HEK293T (cell line): ENCODE measurements around the gene CREB3L1.

Experiments used
- CTCF ChIA-PET: fragments of 350-600 bp; formaldehyde crosslinking; extraction: SDS; loops from one replicate; lab custom pipeline; 2021; ENCODE audit warnings: antibody characterized with exemption, inconsistent platforms; lab: Yijun Ruan, JAX
- POLR2A ChIA-PET: fragments of 350-600 bp; formaldehyde crosslinking; extraction: SDS; loops from one replicate; lab custom pipeline; 2020; ENCODE audit warnings: antibody characterized with exemption, inconsistent platforms; lab: Yijun Ruan, JAX
- DNase-seq: peaks from one replicate; pipeline ENCODE4 v3.0.0; 2012; ENCODE audit warnings: mixed read lengths; ENCODE audit errors: extremely low spot score
- ARNT ChIP-seq: fragments of 450-650 bp; IDR thresholded peaks from 2 replicates; pipeline ENCODE4 v1.6.1; 2017; ENCODE audit warnings: mild to moderate bottlenecking
- BHLHE40 ChIP-seq: fragments of 450-650 bp; IDR thresholded peaks from 2 replicates; pipeline ENCODE4 v1.6.1; 2016; ENCODE audit warnings: mild to moderate bottlenecking, moderate library complexity, borderline replicate concordance
- CTBP1 ChIP-seq: fragments of 450-650 bp; IDR thresholded peaks from 2 replicates; pipeline ENCODE4 v1.6.1; 2016; ENCODE audit warnings: borderline replicate concordance
- ELF4 ChIP-seq: fragments of 450-650 bp; IDR thresholded peaks from 2 replicates; pipeline ENCODE4 v1.6.1; 2017; ENCODE audit warnings: antibody characterized with exemption
- FOXA1 ChIP-seq: fragments of 450-650 bp; IDR thresholded peaks from 2 replicates; pipeline ENCODE4 v1.6.1; 2016; ENCODE audit warnings: mild to moderate bottlenecking
- FOXK2 ChIP-seq: fragments of 450-650 bp; IDR thresholded peaks from 2 replicates; pipeline ENCODE4 v1.6.1; 2016; ENCODE audit warnings: mild to moderate bottlenecking
- FOXM1 ChIP-seq: fragments of 450-650 bp; IDR thresholded peaks from 2 replicates; pipeline ENCODE4 v1.6.1; 2017; ENCODE audit warnings: mild to moderate bottlenecking, borderline replicate concordance
- HDGF ChIP-seq: fragments of 450-650 bp; IDR thresholded peaks from 2 replicates; pipeline ENCODE4 v1.6.1; 2017; ENCODE audit warnings: antibody characterized with exemption, borderline replicate concordance
- L3MBTL2 ChIP-seq: fragments of 450-650 bp; conservative IDR thresholded peaks from 2 replicates; pipeline ENCODE4 v1.6.1; 2016; ENCODE audit warnings: mild to moderate bottlenecking
- LEF1 ChIP-seq: fragments of 450-650 bp; IDR thresholded peaks from 2 replicates; pipeline ENCODE4 v1.6.1; 2017; ENCODE audit warnings: mild to moderate bottlenecking, borderline replicate concordance
- NFRKB ChIP-seq: fragments of 450-650 bp; IDR thresholded peaks from 2 replicates; pipeline ENCODE4 v1.6.1; 2016; ENCODE audit warnings: mild to moderate bottlenecking, moderate library complexity
- SP1 ChIP-seq: fragments of 450-650 bp; IDR thresholded peaks from 2 replicates; pipeline ENCODE4 v1.6.1; 2017
- SUZ12 ChIP-seq: fragments of 450-650 bp; IDR thresholded peaks from 2 replicates; pipeline ENCODE4 v1.6.1; 2016; ENCODE audit warnings: mild to moderate bottlenecking
- TARDBP ChIP-seq: fragments of 450-650 bp; IDR thresholded peaks from 2 replicates; pipeline ENCODE4 v1.6.1; 2016
- ZNF384 ChIP-seq: fragments of 450-650 bp; IDR thresholded peaks from 2 replicates; pipeline ENCODE4 v1.6.1; 2016
- TF ChIP-seq, protein P1 (sequence below): fragments of 450-650 bp; IDR thresholded peaks from 2 replicates; pipeline ENCODE4 v1.6.1; 2016

Gene CREB3L1

DNA sequence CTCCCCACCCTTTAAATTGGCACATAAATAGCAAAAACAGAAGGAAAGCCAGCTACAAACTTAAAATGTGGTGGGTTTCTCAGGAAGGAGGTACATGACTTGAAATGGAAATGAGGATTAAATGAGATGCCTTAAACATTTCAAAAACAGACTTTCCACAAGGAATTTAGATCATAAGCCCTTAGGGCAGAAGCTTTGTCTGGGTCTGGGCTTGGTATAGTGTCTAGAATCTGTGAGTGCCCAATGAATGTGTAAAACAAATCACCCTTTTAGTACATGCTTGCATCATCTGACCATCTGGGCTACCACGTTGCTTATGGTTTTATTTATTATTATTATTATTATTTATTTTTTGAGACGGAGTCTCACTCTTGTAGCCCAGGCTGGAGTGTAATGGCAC lies 37.1 kb upstream of the CREB3L1 start:
- TF ChIP-seq ZNF384 (no peak), FOXA1 (no peak), SP1 (no peak), FOXM1 (no peak), HDGF (no peak), BHLHE40 (no peak), L3MBTL2 (no peak), TARDBP (no peak), LEF1 (no peak), ARNT (no peak), CTBP1 (no peak), NFRKB (no peak), ELF4 (no peak), SUZ12 (no peak), FOXK2 (no peak)
- TF ChIP-seq, protein P1, sequence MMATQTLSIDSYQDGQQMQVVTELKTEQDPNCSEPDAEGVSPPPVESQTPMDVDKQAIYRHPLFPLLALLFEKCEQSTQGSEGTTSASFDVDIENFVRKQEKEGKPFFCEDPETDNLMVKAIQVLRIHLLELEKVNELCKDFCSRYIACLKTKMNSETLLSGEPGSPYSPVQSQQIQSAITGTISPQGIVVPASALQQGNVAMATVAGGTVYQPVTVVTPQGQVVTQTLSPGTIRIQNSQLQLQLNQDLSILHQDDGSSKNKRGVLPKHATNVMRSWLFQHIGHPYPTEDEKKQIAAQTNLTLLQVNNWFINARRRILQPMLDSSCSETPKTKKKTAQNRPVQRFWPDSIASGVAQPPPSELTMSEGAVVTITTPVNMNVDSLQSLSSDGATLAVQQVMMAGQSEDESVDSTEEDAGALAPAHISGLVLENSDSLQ = no peak
- no peak for DNase-seq
- ChIA-PET POLR2A (interaction anchor here (0.6 to 6.9 kb wide), 12 partner anchors 9 to 201 kb away, joined by 3 to 68 read pairs (median 5); partner anchors contain the start of genes CREB3L1 and PHF21A), CTCF (interaction anchor here (0.5 to 2.2 kb wide), 12 partner anchors 33 to 275 kb away, joined by 3 to 22 read pairs (median 4); partner anchors contain the start of gene CREB3L1)

DNA sequence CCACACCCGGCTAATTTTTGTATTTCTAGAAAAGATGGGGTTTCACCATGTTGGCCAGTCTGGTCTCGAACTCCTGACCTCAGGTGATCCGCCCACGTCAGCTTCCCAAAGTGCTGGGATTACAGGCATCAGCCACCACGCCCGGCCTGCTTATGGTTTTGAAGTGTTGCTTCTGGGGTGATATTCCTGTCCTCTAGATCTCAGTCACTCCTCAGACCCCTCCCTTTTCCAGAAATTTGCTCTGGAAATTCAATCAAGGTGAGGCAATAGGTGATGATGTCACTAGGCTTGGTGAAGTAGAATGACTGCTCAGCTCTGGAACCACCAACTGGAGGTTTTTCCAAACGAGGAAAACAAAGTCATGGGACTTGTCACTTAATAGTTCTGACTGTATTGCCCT lies 36.6 kb upstream of the CREB3L1 start:
- ChIA-PET POLR2A (interaction anchor here (0.6 to 6.9 kb wide), 5 partner anchors 37 to 201 kb away, joined by 3 to 68 read pairs (median 3); partner anchors contain the start of gene CREB3L1), CTCF (interaction anchor here (0.7 to 0.9 kb wide), 3 partner anchors 169 to 262 kb away, joined by 3 to 9 read pairs (median 4); no protein-coding TSS in a partner anchor)
- TF ChIP-seq CTBP1 (no peak), BHLHE40 (no peak), NFRKB (no peak), L3MBTL2 (no peak), TARDBP (no peak), LEF1 (no peak), FOXK2 (no peak), ARNT (no peak), ZNF384 (no peak), ELF4 (no peak), HDGF (no peak), FOXM1 (no peak), SUZ12 (no peak), SP1 (no peak), FOXA1 (no peak)
- no peak for DNase-seq

DNA sequence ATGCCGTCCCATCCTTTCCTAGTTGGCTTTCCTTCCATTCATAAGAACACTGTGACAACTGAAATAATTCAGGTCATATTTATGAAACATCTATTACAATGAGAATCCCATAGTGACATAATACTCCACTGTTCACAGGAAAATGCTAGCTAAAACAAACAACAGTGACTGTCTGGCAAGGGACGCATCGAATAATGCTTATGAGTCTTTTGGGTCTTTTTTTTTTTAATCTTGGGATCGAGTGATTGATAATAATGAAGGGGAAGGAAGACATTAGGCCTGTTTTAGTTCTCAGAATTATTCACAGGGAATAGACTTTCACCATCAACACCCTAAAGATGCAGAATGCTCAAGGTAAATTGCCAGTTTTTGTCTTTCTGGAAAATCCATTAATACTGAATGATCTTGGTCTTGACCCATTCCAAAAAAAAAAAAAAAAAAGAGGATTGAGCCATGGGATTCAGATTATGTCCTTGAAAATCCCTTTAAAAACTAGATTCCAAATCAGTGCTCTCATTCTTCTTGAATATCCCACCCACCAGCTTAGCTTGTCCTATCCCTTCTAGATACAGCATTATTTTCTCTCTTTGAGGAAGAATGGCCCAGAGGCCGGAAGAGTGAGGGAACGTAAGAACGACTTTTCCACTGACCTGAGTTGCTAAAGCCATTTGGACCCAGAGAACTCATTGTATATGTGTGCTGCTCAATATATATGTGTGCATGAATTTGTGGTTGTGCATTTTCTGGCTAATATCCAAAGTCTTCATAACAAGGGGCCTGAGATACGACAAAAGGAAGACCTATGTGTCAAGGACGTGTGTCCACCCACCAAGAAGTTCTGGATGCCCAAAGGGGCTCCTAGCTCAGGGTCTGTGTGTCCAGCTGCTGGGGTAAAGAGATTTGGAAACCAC lies 35.2 kb upstream of the CREB3L1 start:
- no peak for DNase-seq
- TF ChIP-seq NFRKB = no peak
- no peak for TF ChIP-seq ZNF384
- TF ChIP-seq FOXA1 = no peak
- no peak for TF ChIP-seq CTBP1
- TF ChIP-seq TARDBP = no peak
- no peak for TF ChIP-seq ELF4
- TF ChIP-seq HDGF = no peak
- TF ChIP-seq L3MBTL2 = no peak
- no peak for TF ChIP-seq LEF1
- TF ChIP-seq FOXK2 = no peak
- no peak for TF ChIP-seq BHLHE40
- TF ChIP-seq, protein P1 = no peak
- no peak for TF ChIP-seq ARNT
- TF ChIP-seq FOXM1 = no peak
- TF ChIP-seq SP1 = no peak
- TF ChIP-seq SUZ12 = no peak
- ChIA-PET CTCF (interaction anchor here (0.7 to 1.8 kb wide), 11 partner anchors 11 to 138 kb away, joined by 3 to 11 read pairs (median 3); no protein-coding TSS in a partner anchor), POLR2A (interaction anchor here (1.2 to 6.9 kb wide), 30 partner anchors 8 to 277 kb away, joined by 3 to 68 read pairs (median 7); partner anchors contain the start of genes CHRM4, CREB3L1 and DGKZ)

DNA sequence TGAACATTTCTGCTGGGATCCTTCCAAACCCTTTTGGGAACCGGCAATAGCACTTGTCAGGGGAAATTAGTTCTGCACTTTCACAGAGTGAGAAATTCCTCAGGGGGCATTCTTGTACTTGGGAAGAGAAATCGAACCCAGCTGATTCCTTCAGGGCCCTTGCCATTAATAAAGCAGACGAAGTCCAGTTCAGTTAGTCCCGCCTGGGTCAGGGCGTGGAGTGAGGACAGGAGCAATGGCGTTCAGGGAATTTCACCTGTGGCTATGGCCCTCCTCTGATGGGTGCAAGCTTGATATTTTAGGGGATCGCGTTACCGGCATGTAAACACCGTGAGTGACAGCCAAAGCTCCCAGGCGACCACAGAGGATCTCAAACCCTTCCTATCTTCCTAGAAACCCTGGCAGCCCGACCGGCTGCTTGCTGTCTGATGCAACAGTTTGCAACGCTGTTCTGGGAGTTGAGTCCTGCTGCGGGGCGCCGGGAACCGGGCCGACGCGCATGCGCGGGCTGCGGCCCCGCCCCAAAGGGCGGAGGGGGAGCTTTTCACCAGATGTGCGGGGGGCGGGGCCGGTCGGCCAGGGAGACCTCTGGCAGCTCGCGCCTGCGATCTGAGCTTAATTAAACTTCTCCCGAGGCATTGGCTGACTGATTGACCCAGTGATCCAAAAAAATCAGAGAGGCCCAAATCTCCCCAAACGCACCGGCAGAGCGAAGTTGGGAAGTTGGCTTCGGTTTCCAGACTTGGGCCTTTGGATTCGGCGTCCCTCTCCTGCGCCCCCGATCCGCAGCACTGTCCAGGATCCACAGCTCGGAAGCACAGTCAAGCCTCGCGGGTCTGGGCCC lies 34.3 kb upstream of the CREB3L1 start:
- DNase-seq = peak; percentile 96
- TF ChIP-seq ELF4 (peak; percentile 23; the same call in 1 of the 2 replicates), LEF1 (no peak), ZNF384 (no peak)
- TF ChIP-seq, protein P1 = peak; percentile 95
- CTCF ChIA-PET = interaction anchor here (0.7 to 1.8 kb wide), 11 partner anchors 35 to 259 kb away, joined by 3 to 11 read pairs (median 3); no protein-coding TSS in a partner anchor
- POLR2A ChIA-PET = interaction anchor here (0.7 to 6.9 kb wide), 54 partner anchors 9 to 314 kb away, joined by 3 to 68 read pairs (median 5); partner anchors contain the start of genes CHRM4, CREB3L1 and DGKZ

DNA sequence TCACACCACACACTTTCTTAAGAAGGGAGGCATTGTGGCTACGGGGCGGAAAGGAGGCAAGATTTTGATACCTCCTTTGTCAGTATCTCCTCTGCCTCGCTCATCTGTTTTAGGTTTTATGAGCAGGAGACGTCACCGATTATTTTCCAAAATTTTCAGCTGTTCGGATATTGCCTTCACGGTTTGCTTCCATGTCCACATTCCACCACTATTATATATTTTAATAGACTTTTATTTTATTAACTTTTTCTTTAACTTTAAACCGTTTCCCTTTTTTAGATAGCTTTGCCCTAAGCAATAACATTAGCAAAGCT lies 33.7 kb upstream of the CREB3L1 start:
- DNase-seq = no peak
- ChIA-PET POLR2A (interaction anchor here (0.7 to 6.9 kb wide), 51 partner anchors 8 to 315 kb away, joined by 3 to 68 read pairs (median 5); partner anchors contain the start of genes CHRM4, CREB3L1 and DGKZ), CTCF (interaction anchor here (1.0 to 1.8 kb wide), 9 partner anchors 34 to 260 kb away, joined by 3 to 11 read pairs (median 3); no protein-coding TSS in a partner anchor)
- TF ChIP-seq TARDBP = no peak
- TF ChIP-seq L3MBTL2 = no peak; the same call in 1 of the 2 replicates
- TF ChIP-seq ELF4 = no peak
- TF ChIP-seq, protein P1 = no peak
- TF ChIP-seq NFRKB = no peak
- TF ChIP-seq ARNT = no peak
- TF ChIP-seq HDGF = no peak
- TF ChIP-seq SP1 = no peak
- no peak for TF ChIP-seq CTBP1
- TF ChIP-seq SUZ12 = no peak
- TF ChIP-seq FOXM1 = no peak
- no peak for TF ChIP-seq ZNF384
